GM12872 (cell line): Measurements from ENCODE around the gene OR2J1.

Source experiments
- CTCF ChIP-seq: IDR thresholded peaks from 3 replicates; pipeline ENCODE4 v1.5.1; 2011; ENCODE audit warnings: low read depth, mild to moderate bottlenecking, low read length, moderate library complexity; ENCODE audit not compliant: insufficient read depth

Gene OR2J1

GRCh38 chr6:29099190-29099589 lies at the start of gene OR2J1:
Gene OR2J1 (plus strand): TSS chr6:29099490. CDS start chr6:29100943, 1,453 bp downstream.
- TF ChIP-seq CTCF, result no peak

- TF ChIP-seq CTCF, result no peak
These were observed 47.6 kb upstream of the OR2J1 start for GRCh38 chr6:29051680-29052079.

GRCh38 chr6:29071831-29072723 lies 27.2 kb upstream of the OR2J1 start:
- TF ChIP-seq CTCF, result peak; percentile 89

- TF ChIP-seq CTCF, result no peak
These were observed 20.1 kb upstream of the OR2J1 start for GRCh38 chr6:29079203-29079602.

GRCh38 chr6:29081312-29081711 lies 18.0 kb upstream of the OR2J1 start:
- TF ChIP-seq CTCF, result no peak

- no peak for TF ChIP-seq CTCF
These were observed 16.8 kb upstream of the OR2J1 start for GRCh38 chr6:29082457-29082856.

GRCh38 chr6:29087213-29087612 lies 12.1 kb upstream of the OR2J1 start, which contains the start of gene OR2B3:
Gene OR2B3 (minus strand): TSS chr6:29087313. CDS start chr6:29087248, 65 bp downstream.
- no peak for TF ChIP-seq CTCF
